ENCODE results near the gene HMGB1.
"Not testable (repeated sequence)": the region's sequence is repeated elsewhere in the genome, so short reads cannot be mapped to it uniquely, and the experiment has no call there.

HMGB1 gene

GRCh38 chr13:30465343-30465592, 468 bp downstream of the HMGB1 start:
- DNase-seq = no peak

GRCh38 chr13:30464496-30465342, 1.0 kb downstream of the HMGB1 start:
- DNase-seq = peak; percentile 86

GRCh38 chr13:30463787-30464495, 1.8 kb downstream of the HMGB1 start:
- DNase-seq = peak; percentile 78

- DNase-seq = not testable (repeated sequence)
Measured at GRCh38 chr13:30461279-30462066, 4.3 kb downstream of the HMGB1 start.

- no peak for DNase-seq
Measured at GRCh38 chr13:30457306-30457891, 8.3 kb downstream of the HMGB1 start.

GRCh38 chr13:30456290-30456689, 9.4 kb downstream of the HMGB1 start:
- no peak for DNase-seq

- DNase-seq = no peak
Measured at GRCh38 chr13:30454991-30455390, 10.7 kb downstream of the HMGB1 start.

GRCh38 chr13:30453727-30454126, 12.0 kb downstream of the HMGB1 start:
- no peak for DNase-seq

- DNase-seq = not testable (repeated sequence)
Measured at GRCh38 chr13:30451476-30451875, 14.3 kb downstream of the HMGB1 start.

GRCh38 chr13:30450066-30450465, 15.7 kb downstream of the HMGB1 start:
- no peak for DNase-seq

GRCh38 chr13:30448441-30448840, 17.3 kb downstream of the HMGB1 start:
- DNase-seq = no peak

- no peak for DNase-seq
Measured at GRCh38 chr13:30446126-30446500, 19.6 kb downstream of the HMGB1 start.

GRCh38 chr13:30443957-30444404, 21.8 kb downstream of the HMGB1 start:
- no peak for DNase-seq

GRCh38 chr13:30443491-30443890, 22.2 kb downstream of the HMGB1 start:
- not testable (repeated sequence) for DNase-seq

GRCh38 chr13:30442926-30443325, 22.8 kb downstream of the HMGB1 start:
- no peak for DNase-seq

GRCh38 chr13:30440910-30441703, 24.6 kb downstream of the HMGB1 start:
- DNase-seq = no peak

GRCh38 chr13:30438286-30438685, 27.4 kb downstream of the HMGB1 start:
- no peak for DNase-seq

GRCh38 chr13:30437177-30437576, 28.6 kb downstream of the HMGB1 start:
- DNase-seq = no peak

GRCh38 chr13:30435911-30436451, 29.8 kb downstream of the HMGB1 start:
- DNase-seq = no peak

GRCh38 chr13:30431269-30431940, 34.3 kb downstream of the HMGB1 start:
- no peak for DNase-seq

Measured in activated naive CD4-positive, alpha-beta T cell treated with anti-CD3 and anti-CD28 coated beads, Interleukin-2, amount 50 U/mL, for 16 hours (primary cell).